ENCODE data around the gene DNAJB9. TPM values are rescaled to one million over a fixed set of nuclear protein-coding genes. Genes with fewer than 3 reads are reported as not detected.

DNAJB9 gene
- total RNA-seq, 4 donors from 2014 or later = 9.5 to 33.5 (median 24.0) TPM

DNA sequence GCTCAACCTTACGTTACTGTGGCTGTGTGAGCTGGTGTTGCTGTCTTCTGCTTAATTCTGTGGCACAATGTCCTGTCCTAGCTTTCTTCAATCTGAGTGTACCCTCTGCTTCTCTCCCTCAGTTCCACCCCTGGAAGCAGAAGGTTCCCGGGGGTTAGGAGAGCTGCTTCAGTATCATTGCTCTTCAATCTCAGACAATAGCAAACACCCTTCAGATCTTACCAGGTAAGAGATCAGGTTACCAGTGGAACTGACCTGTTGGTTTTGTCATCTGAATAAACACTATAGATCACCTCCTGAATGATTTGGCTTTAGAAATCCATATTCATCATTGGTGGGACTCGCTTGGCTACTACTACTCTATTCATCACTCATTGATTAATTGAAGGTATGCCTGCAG lies 48.4 kb downstream of the DNAJB9 start:
- Histone ChIP-seq H3K4me3 (no peak overlapping the region), H3K36me3 (no peaks in the 10 kb centered on the region), H3K9me3 (no peaks in the 10 kb centered on the region), H3K27ac (no peak overlapping the region), H3K4me1 (no peaks in the 10 kb centered on the region), H3K27me3 (no peaks in the 10 kb centered on the region)
- TF ChIP-seq, protein P1, sequence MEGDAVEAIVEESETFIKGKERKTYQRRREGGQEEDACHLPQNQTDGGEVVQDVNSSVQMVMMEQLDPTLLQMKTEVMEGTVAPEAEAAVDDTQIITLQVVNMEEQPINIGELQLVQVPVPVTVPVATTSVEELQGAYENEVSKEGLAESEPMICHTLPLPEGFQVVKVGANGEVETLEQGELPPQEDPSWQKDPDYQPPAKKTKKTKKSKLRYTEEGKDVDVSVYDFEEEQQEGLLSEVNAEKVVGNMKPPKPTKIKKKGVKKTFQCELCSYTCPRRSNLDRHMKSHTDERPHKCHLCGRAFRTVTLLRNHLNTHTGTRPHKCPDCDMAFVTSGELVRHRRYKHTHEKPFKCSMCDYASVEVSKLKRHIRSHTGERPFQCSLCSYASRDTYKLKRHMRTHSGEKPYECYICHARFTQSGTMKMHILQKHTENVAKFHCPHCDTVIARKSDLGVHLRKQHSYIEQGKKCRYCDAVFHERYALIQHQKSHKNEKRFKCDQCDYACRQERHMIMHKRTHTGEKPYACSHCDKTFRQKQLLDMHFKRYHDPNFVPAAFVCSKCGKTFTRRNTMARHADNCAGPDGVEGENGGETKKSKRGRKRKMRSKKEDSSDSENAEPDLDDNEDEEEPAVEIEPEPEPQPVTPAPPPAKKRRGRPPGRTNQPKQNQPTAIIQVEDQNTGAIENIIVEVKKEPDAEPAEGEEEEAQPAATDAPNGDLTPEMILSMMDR (IDR thresholded peaks at IDR 0.05) = no peak
- TF ChIP-seq POLR2AphosphoS5 (IDR thresholded peaks at IDR 0.05) = no peak
- TF ChIP-seq EP300 (IDR thresholded peaks at IDR 0.05) = no peak
- TF ChIP-seq POLR2A (IDR thresholded peaks at IDR 0.05) = no peak
- 84% methylated on average over 3 of the region's 3 CpGs for WGBS
- DNase-seq (ENCODE audit: low spot score in 2 of 2) = no peak

DNA sequence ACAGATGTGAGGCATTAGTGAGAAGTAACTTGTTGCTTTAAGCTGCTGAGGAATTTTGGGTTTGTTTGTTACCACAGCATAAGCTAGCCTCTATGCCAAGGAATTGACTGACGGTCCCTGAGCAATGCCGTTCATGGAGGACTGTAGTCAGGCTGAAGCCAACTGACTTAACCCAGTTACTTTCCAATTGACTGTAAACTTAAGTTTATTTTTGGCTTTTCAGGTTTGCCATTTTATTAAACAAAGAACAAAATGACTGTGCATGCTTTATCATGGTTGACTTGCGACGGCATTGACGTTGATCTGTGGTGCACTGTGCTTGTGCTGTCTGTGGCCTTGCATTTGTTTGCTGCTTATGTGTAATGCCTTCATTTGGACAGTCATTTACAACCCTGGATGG lies 53.5 kb downstream of the DNAJB9 start:
- no peaks in the 10 kb centered on the region for H3K27me3 ChIP-seq
- no peak for DNase-seq (ENCODE audit: low spot score in 2 of 2)
- H3K4me1 ChIP-seq = no peaks in the 10 kb centered on the region
- TF ChIP-seq POLR2AphosphoS5 (IDR thresholded peaks at IDR 0.05) = no peak
- no peak for TF ChIP-seq EP300 (IDR thresholded peaks at IDR 0.05)
- no peak for TF ChIP-seq POLR2A (IDR thresholded peaks at IDR 0.05)
- TF ChIP-seq, protein P1 (IDR thresholded peaks at IDR 0.05) = no peak
- H3K27ac ChIP-seq = no peak overlapping the region
- no peaks in the 10 kb centered on the region for H3K36me3 ChIP-seq
- no peaks in the 10 kb centered on the region for H3K9me3 ChIP-seq
- 67% methylated on average over 5 of the region's 5 CpGs for WGBS
- no peak overlapping the region for H3K4me3 ChIP-seq

Other genes with a start within 250 kb of the DNAJB9 start
- 1 to 10 TPM; 2.3 to 7.2 (median 2.8) TPM for gene NRCAM, start 113.4 kb upstream of the DNAJB9 start, total RNA-seq
- 10 to 100 TPM; 28.1 to 49.8 (median 41.5) TPM for gene PNPLA8, start 43.7 kb upstream of the DNAJB9 start, total RNA-seq
- 10 to 100 TPM; 12.8 to 27.2 (median 19.8) TPM for gene THAP5, start 168 bp upstream of the DNAJB9 start, total RNA-seq